Endothelial cell (in vitro differentiated cells): ENCODE measurements around the gene PAM16. TPM values are rescaled to one million over a fixed set of nuclear protein-coding genes. Genes with fewer than 3 reads are reported as not detected.

ENCODE experiments used
- DNase-seq: peaks from one replicate; pipeline ENCODE4 v3.0.0; 2021; ENCODE audit warnings: low spot score
- H3K27ac Mint-ChIP-seq: one replicate; pipeline ENCODE4 v1.8.0; 2021; ENCODE audit warnings: mixed read lengths, inconsistent platforms; ENCODE audit not compliant: unreplicated experiment
- H3K27me3 Mint-ChIP-seq: one replicate; pipeline ENCODE4 v1.8.0; 2021; ENCODE audit warnings: mild to moderate bottlenecking, moderate library complexity, mixed read lengths, inconsistent platforms; ENCODE audit not compliant: unreplicated experiment
- H3K36me3 Mint-ChIP-seq: one replicate; pipeline ENCODE4 v1.8.0; 2021; ENCODE audit warnings: mild to moderate bottlenecking, low read depth, mixed read lengths, inconsistent platforms; ENCODE audit not compliant: unreplicated experiment
- H3K4me1 Mint-ChIP-seq: one replicate; pipeline ENCODE4 v1.8.0; 2021; ENCODE audit warnings: mild to moderate bottlenecking, mixed read lengths, inconsistent platforms; ENCODE audit not compliant: unreplicated experiment
- H3K4me3 Mint-ChIP-seq: one replicate; pipeline ENCODE4 v1.8.0; 2021; ENCODE audit warnings: mild to moderate bottlenecking, mixed read lengths, inconsistent platforms; ENCODE audit not compliant: unreplicated experiment
- H3K9me3 Mint-ChIP-seq: one replicate; pipeline ENCODE4 v1.8.0; 2021; ENCODE audit warnings: mixed read lengths, inconsistent platforms; ENCODE audit not compliant: unreplicated experiment
- CTCF ChIP-seq: fragments of 200-600 bp; sonication (generic); IDR thresholded peaks from one replicate; pipeline ENCODE4 v1.5.0; 2021; ENCODE audit warnings: antibody characterized with exemption; ENCODE audit not compliant: unreplicated experiment
- total RNA-seq: library from RNA; stranded (reverse); fragmentation: NEBNext Ultra II Directional; extraction: Animal tissue kit (Norgen Biotek cat#: 25700); gene quantifications from one replicate; pipeline ENCODE4 v1.2.1, GENCODE V29; 2021; ENCODE audit not compliant: unreplicated experiment

The PAM16 gene
- total RNA-seq, 1 donor from 2014 or later: 29.5 TPM

DNA sequence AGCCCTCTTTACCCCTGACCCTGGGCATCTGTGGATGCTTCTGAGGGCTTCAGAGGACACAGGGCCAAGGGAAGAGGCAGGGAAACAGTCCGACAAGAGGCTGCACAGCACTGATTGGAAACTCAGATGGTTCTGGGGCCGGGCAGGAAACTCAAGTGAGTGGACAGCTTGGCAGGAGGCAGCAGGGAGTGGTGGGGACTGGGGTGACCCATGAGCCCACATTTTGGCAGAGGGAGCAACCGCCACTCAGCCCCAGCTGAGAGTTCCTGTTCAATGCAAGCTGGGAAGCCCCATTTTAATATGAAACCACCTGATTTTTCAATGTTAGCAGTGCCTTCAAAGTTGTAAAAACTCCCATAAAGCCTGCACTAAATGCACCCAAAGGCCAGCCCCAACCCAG lies 19.0 kb upstream of the PAM16 start:
- peaks cover 2% of the 10 kb centered on the region for H3K27me3 Mint-ChIP-seq
- H3K9me3 Mint-ChIP-seq: no peaks in the 10 kb centered on the region
- no peak overlapping the region for H3K4me3 Mint-ChIP-seq
- H3K27ac Mint-ChIP-seq: no peak overlapping the region
- no peak for TF ChIP-seq CTCF
- peaks cover 2% of the 10 kb centered on the region for H3K4me1 Mint-ChIP-seq
- DNase-seq: no peak
- no peaks in the 10 kb centered on the region for H3K36me3 Mint-ChIP-seq

GRCh38 chr16:4369007-4369733 lies 18.0 kb upstream of the PAM16 start:
- H3K9me3 Mint-ChIP-seq: no peaks in the 10 kb centered on the region
- no peak for DNase-seq
- H3K4me3 Mint-ChIP-seq: no peak overlapping the region
- H3K4me1 Mint-ChIP-seq: peaks cover 2% of the 10 kb centered on the region
- TF ChIP-seq CTCF: no peak
- H3K27ac Mint-ChIP-seq: no peak overlapping the region
- H3K36me3 Mint-ChIP-seq: no peaks in the 10 kb centered on the region
- peaks cover 2% of the 10 kb centered on the region for H3K27me3 Mint-ChIP-seq

DNA sequence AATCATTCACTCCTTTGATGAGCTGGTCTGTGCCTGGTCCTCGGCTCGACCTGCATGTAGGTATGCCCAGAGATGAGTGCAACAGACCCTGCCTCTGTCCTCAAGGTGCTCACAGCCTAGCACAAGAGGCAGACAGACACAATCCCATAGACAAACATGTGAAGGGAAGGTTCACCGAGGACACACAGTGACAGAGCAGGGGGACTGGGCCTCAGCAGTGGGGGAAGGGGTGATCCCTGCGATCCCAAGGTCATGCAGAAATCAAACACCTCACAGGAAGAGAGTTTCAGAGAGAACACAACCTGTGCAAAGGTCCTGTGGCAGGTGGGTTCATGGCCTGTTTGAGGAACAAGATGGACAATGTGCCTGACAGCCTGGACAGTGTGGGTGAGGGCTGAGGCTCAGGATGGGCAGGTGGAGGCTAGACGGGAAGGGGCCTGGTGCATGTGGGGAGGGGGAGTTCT lies 16.3 kb upstream of the PAM16 start:
- Mint-ChIP-seq H3K27ac (no peak overlapping the region), H3K4me3 (no peak overlapping the region), H3K27me3 (peaks cover 6% of the 10 kb centered on the region), H3K36me3 (peaks cover 4% of the 10 kb centered on the region), H3K4me1 (no peaks in the 10 kb centered on the region), H3K9me3 (no peaks in the 10 kb centered on the region)
- no peak for TF ChIP-seq CTCF
- no peak for DNase-seq

- DNase-seq: no peak
- no peaks in the 10 kb centered on the region for H3K4me1 Mint-ChIP-seq
- no peak overlapping the region for H3K27ac Mint-ChIP-seq
- no peak overlapping the region for H3K4me3 Mint-ChIP-seq
- peaks cover 4% of the 10 kb centered on the region for H3K36me3 Mint-ChIP-seq
- peaks cover 6% of the 10 kb centered on the region for H3K27me3 Mint-ChIP-seq
- H3K9me3 Mint-ChIP-seq: no peaks in the 10 kb centered on the region
- no peak for TF ChIP-seq CTCF
Observed at GRCh38 chr16:4366016-4366415, 14.9 kb upstream of the PAM16 start.

DNA sequence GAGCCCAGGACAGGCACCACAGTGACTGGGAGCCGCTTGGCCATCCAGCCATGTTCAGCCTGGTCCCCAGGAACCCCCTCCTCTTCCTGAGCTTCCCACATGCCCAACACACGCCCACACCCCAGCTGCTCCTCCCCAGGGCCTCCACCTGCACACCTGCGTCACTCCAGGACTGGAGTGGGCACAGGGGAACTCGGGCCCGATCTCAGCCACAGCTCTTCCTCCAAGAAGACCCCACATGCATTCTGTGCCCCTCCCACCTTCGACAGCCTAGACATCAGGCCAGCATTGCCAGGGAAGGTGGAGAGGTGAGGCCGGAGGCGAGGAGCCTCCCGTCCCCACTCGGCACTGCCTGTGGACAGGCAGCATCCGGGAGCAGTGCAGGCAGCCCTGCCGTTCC lies 14.5 kb upstream of the PAM16 start:
- no peak for TF ChIP-seq CTCF
- DNase-seq: no peak
- Mint-ChIP-seq H3K9me3 (no peaks in the 10 kb centered on the region), H3K4me1 (no peaks in the 10 kb centered on the region), H3K4me3 (no peak overlapping the region), H3K27me3 (peaks cover 6% of the 10 kb centered on the region), H3K27ac (no peak overlapping the region), H3K36me3 (peaks cover 4% of the 10 kb centered on the region)
